Measurements from ENCODE around the gene GNG7. TPM values are rescaled to one million over a fixed set of nuclear protein-coding genes. Genes with fewer than 3 reads are reported as not detected.

The GNG7 gene
- polyA plus RNA-seq, 1 of the 3 experiments (the other 2 are of a cell fraction) = 2.2 TPM

DNA sequence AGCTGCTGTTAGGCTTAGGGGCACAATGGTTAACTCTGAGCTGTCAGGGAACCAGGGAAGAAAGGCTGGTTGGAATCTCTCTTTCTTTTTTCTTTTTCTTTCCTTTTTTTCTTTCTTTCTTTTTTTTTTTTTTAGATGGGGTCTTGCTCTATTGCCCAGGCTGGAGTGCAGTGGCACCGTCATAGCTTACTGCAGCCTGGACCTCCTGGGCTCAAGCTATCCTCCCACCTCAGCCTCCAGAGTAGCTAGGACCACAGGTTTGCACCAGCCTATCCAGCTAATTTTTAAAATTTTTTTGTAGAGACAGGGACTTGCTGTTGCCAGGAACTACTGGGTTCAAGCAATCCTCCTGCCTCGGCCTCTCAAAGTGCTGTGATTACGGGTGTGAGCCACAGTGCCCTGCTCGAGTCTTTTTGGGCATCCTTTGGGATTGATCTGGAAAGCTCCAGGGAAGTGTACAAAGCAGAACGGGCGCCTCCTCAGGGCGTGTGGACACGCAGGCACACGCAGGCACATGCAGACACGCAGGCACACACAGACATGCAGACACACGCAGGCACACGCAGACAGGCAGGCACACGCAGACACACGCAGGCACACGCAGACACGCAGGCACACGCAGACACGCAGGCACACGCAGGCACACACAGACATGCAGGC is 127.4 kb downstream of the GNG7 start:
- Histone ChIP-seq H3K4me3 (ENCODE audit: low read depth in 2 of 2, low read length in 1 of 2) (no peak overlapping the region), H3K79me2 (ENCODE audit: insufficient read depth) (peaks cover under 1% of the 10 kb centered on the region; the same call in 1 of the 2 replicates), H3K27ac (ENCODE audit: low read depth in 2 of 2, low read length in 1 of 2) (no peak overlapping the region), H3K9ac (no peak overlapping the region), H3K27me3 (ENCODE audit: insufficient read depth) (no peaks in the 10 kb centered on the region), H3K9me3 (no peaks in the 10 kb centered on the region), H2AFZ (ENCODE audit: low read depth) (no peak overlapping the region), H3F3A (replicated peaks; ENCODE audit: insufficient read depth) (peaks cover 26% of the 10 kb centered on the region), H3K4me2 (no peak overlapping the region), H3K9me2 (no peaks in the 10 kb centered on the region), H4K20me1 (ENCODE audit: insufficient read depth) (no peaks in the 10 kb centered on the region), H3K36me3 (replicated peaks in 1 of 2; ENCODE audit: control insufficient read depth in 1 of 2, insufficient read depth in 2 of 2, low read length in 1 of 2) (no peaks in the 10 kb centered on the region), H3K4me1 (ENCODE audit: control insufficient read depth in 1 of 2, insufficient read depth in 2 of 2, low read depth in 1 of 2, low read length in 1 of 2) (peaks cover 7 to 12% of the 10 kb centered on the region in 2 experiments; a peak in 3 of 4 replicates)
- WGBS (ENCODE audit: low lambda C conversion rate) = 88% methylated on average over 15 of the region's 19 CpGs
- TF ChIP-seq, protein P1, sequence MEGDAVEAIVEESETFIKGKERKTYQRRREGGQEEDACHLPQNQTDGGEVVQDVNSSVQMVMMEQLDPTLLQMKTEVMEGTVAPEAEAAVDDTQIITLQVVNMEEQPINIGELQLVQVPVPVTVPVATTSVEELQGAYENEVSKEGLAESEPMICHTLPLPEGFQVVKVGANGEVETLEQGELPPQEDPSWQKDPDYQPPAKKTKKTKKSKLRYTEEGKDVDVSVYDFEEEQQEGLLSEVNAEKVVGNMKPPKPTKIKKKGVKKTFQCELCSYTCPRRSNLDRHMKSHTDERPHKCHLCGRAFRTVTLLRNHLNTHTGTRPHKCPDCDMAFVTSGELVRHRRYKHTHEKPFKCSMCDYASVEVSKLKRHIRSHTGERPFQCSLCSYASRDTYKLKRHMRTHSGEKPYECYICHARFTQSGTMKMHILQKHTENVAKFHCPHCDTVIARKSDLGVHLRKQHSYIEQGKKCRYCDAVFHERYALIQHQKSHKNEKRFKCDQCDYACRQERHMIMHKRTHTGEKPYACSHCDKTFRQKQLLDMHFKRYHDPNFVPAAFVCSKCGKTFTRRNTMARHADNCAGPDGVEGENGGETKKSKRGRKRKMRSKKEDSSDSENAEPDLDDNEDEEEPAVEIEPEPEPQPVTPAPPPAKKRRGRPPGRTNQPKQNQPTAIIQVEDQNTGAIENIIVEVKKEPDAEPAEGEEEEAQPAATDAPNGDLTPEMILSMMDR (IDR thresholded peaks at IDR 0.05) = no peak
- no peak for TF ChIP-seq POLR2AphosphoS5 (IDR thresholded peaks at IDR 0.05; ENCODE audit: low read depth, low read length)
- TF ChIP-seq MXI1 (IDR thresholded peaks at IDR 0.05; ENCODE audit: low read depth, low read length) = no peak
- TF ChIP-seq YY1 (IDR thresholded peaks at IDR 0.05; ENCODE audit: low read depth) = no peak
- no peak for TF ChIP-seq GATA2 (CRISPR knock-in tag; IDR thresholded peaks at IDR 0.05)
- TF ChIP-seq, protein P2, sequence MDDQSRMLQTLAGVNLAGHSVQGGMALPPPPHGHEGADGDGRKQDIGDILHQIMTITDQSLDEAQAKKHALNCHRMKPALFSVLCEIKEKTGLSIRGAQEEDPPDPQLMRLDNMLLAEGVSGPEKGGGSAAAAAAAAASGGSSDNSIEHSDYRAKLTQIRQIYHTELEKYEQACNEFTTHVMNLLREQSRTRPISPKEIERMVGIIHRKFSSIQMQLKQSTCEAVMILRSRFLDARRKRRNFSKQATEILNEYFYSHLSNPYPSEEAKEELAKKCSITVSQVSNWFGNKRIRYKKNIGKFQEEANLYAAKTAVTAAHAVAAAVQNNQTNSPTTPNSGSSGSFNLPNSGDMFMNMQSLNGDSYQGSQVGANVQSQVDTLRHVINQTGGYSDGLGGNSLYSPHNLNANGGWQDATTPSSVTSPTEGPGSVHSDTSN (IDR thresholded peaks at IDR 0.05) = no peak
- no peak for TF ChIP-seq RCOR1 (IDR thresholded peaks at IDR 0.05; ENCODE audit: low read length)
- TF ChIP-seq, protein P3, sequence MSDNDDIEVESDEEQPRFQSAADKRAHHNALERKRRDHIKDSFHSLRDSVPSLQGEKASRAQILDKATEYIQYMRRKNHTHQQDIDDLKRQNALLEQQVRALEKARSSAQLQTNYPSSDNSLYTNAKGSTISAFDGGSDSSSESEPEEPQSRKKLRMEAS (IDR thresholded peaks at IDR 0.05; ENCODE audit: low read depth) = no peak
- TF ChIP-seq RXRA (IDR thresholded peaks at IDR 0.05; ENCODE audit: borderline replicate concordance, low read depth) = no peak
- no peak for TF ChIP-seq FOXJ3 (CRISPR knock-in tag; IDR thresholded peaks at IDR 0.05)
- TF ChIP-seq CHD2 (IDR thresholded peaks at IDR 0.05; ENCODE audit: low read length, partially characterized antibody) = no peak
- ChIA-PET POLR2A (no interaction called here), CTCF (interaction anchor here (1.2 kb wide), 1 partner anchor 36 kb away, joined by 4 read pairs; no protein-coding TSS in a partner anchor)
- DNase-seq = no peak

DNA sequence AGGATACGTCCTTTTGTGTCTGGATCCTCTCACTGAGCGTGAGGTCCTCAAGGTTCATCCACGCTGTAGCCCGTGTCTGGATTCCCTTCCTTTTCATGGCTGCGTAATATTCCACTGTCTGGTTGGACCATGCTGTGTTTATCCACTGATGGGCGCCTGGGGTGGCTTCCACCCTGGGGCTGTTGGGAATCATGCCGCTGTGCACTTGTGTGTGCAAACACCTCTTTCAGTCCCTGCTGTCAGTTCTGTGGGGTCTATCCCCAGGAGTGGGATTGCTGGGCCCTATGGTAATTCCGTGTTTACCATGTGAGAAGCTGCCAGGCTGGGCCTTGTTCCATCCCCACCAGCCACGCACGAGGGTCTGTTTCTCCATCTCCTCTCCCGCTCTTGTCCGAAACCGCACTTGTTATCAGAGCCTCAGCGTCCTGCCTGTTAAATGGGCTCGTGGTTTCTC is 128.0 kb downstream of the GNG7 start:
- CTCF ChIA-PET = interaction anchor here (1.2 kb wide), 1 partner anchor 37 kb away, joined by 4 read pairs; no protein-coding TSS in a partner anchor
- peaks cover 4 to 12% of the 10 kb centered on the region in 2 experiments; a peak in 3 of 4 replicates for H3K4me1 ChIP-seq (ENCODE audit: control insufficient read depth in 1 of 2, insufficient read depth in 2 of 2, low read depth in 1 of 2, low read length in 1 of 2)
- H3K79me2 ChIP-seq (ENCODE audit: insufficient read depth) = no peaks in the 10 kb centered on the region
- no peak overlapping the region for H3K4me3 ChIP-seq (ENCODE audit: low read depth in 2 of 2, low read length in 1 of 2)
- POLR2A ChIA-PET = no interaction called here
- DNase-seq = no peak
- H3K4me2 ChIP-seq = no peak overlapping the region
- H3K36me3 ChIP-seq (replicated peaks in 1 of 2; ENCODE audit: control insufficient read depth in 1 of 2, insufficient read depth in 2 of 2, low read length in 1 of 2) = no peaks in the 10 kb centered on the region
- H3K9ac ChIP-seq = no peak overlapping the region
- WGBS (ENCODE audit: low lambda C conversion rate) = 80% methylated on average over 15 of the region's 15 CpGs
- H3K27me3 ChIP-seq (ENCODE audit: insufficient read depth) = no peaks in the 10 kb centered on the region
- no peaks in the 10 kb centered on the region for H3K9me3 ChIP-seq
- H3K27ac ChIP-seq (ENCODE audit: low read depth in 2 of 2, low read length in 1 of 2) = no peak overlapping the region
- no peaks in the 10 kb centered on the region for H3K9me2 ChIP-seq
- no peak overlapping the region for H2AFZ ChIP-seq (ENCODE audit: low read depth)
- TF ChIP-seq, protein P3 (IDR thresholded peaks at IDR 0.05; ENCODE audit: low read depth) = no peak
- TF ChIP-seq IRF3 (IDR thresholded peaks at IDR 0.05; ENCODE audit: low read depth, low read length) (no peak), RFX5 (IDR thresholded peaks at IDR 0.05; ENCODE audit: low read length) (no peak), POLR2AphosphoS5 (IDR thresholded peaks at IDR 0.05; ENCODE audit: low read depth, low read length) (no peak), RAD21 (IDR thresholded peaks at IDR 0.05; ENCODE audit: low read length) (no peak)
- TF ChIP-seq, protein P4, sequence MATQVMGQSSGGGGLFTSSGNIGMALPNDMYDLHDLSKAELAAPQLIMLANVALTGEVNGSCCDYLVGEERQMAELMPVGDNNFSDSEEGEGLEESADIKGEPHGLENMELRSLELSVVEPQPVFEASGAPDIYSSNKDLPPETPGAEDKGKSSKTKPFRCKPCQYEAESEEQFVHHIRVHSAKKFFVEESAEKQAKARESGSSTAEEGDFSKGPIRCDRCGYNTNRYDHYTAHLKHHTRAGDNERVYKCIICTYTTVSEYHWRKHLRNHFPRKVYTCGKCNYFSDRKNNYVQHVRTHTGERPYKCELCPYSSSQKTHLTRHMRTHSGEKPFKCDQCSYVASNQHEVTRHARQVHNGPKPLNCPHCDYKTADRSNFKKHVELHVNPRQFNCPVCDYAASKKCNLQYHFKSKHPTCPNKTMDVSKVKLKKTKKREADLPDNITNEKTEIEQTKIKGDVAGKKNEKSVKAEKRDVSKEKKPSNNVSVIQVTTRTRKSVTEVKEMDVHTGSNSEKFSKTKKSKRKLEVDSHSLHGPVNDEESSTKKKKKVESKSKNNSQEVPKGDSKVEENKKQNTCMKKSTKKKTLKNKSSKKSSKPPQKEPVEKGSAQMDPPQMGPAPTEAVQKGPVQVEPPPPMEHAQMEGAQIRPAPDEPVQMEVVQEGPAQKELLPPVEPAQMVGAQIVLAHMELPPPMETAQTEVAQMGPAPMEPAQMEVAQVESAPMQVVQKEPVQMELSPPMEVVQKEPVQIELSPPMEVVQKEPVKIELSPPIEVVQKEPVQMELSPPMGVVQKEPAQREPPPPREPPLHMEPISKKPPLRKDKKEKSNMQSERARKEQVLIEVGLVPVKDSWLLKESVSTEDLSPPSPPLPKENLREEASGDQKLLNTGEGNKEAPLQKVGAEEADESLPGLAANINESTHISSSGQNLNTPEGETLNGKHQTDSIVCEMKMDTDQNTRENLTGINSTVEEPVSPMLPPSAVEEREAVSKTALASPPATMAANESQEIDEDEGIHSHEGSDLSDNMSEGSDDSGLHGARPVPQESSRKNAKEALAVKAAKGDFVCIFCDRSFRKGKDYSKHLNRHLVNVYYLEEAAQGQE (IDR thresholded peaks at IDR 0.05; ENCODE audit: low read depth, low read length) = no peak
- TF ChIP-seq, protein P2 (IDR thresholded peaks at IDR 0.05) = no peak
- H3F3A ChIP-seq (replicated peaks; ENCODE audit: insufficient read depth) = peaks cover 26% of the 10 kb centered on the region
- H4K20me1 ChIP-seq (ENCODE audit: insufficient read depth) = no peaks in the 10 kb centered on the region
